GM23338 (cell line): ENCODE data around the gene KCNAB1.
A peak's percentile ranks its signal among the peaks of the same experiment; 100 is the strongest.

Experiments
- EZH2 ChIP-seq: fragments of 200-600 bp; sonication (generic); IDR thresholded peaks from one replicate; pipeline ENCODE4 v1.8.0; 2017; ENCODE audit warnings: antibody characterized with exemption, mild to moderate bottlenecking, low read depth; ENCODE audit not compliant: unreplicated experiment
- EZH2phosphoT487 ChIP-seq: fragments of 200-600 bp; sonication (generic); IDR thresholded peaks from one replicate; pipeline ENCODE4 v1.8.1; 2018; ENCODE audit warnings: antibody characterized with exemption; ENCODE audit not compliant: unreplicated experiment
- POLR2AphosphoS5 ChIP-seq: IDR thresholded peaks from 2 replicates; pipeline ENCODE4 v1.6.1; 2016; ENCODE audit warnings: antibody characterized with exemption, low read depth
- ZNF331 ChIP-seq: fragments of 250-450 bp; sonication (Bioruptor Pico); IDR thresholded peaks from 2 replicates; pipeline ENCODE4 v1.5.0; 2020; ENCODE audit warnings: low read depth, mild to moderate bottlenecking, moderate library complexity
- TF ChIP-seq, protein P1 (sequence below), 2 experiments: fragments of 200-600 bp in 1 of 2; sonication (generic) in 1 of 2; conservative IDR thresholded peaks; 2 replicates each; pipeline versions ENCODE4 v1.5.1 to v1.6.1; 2016 to 2017; ENCODE audit warnings: antibody characterized with exemption in 2 of 2, low read depth in 2 of 2, mild to moderate bottlenecking in 2 of 2, moderate library complexity in 1 of 2
- TF ChIP-seq, protein P2 (sequence below): IDR thresholded peaks from one replicate; pipeline ENCODE4 v1.6.1; 2018; ENCODE audit warnings: antibody characterized with exemption; ENCODE audit not compliant: unreplicated experiment

DNA sequence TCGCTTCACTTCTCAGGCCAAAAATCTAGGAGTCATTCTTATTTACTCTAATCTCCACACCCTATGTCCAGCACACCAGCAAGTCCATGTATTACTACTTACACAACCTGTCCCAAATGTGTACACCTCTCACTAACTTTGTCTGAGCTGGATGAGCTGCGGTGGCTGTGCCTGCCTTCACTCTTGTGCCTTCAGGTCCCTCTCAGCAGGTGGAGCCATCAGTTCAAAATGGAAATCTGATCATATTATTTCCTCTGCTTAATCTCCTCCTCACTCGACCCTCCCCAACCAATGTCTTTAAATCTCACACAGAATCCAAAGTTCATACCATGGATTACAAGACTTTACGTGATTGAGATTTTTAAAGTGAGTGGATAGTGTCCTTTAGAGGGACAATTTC, 351.8 kb downstream of the KCNAB1 start:
- TF ChIP-seq, protein P1, sequence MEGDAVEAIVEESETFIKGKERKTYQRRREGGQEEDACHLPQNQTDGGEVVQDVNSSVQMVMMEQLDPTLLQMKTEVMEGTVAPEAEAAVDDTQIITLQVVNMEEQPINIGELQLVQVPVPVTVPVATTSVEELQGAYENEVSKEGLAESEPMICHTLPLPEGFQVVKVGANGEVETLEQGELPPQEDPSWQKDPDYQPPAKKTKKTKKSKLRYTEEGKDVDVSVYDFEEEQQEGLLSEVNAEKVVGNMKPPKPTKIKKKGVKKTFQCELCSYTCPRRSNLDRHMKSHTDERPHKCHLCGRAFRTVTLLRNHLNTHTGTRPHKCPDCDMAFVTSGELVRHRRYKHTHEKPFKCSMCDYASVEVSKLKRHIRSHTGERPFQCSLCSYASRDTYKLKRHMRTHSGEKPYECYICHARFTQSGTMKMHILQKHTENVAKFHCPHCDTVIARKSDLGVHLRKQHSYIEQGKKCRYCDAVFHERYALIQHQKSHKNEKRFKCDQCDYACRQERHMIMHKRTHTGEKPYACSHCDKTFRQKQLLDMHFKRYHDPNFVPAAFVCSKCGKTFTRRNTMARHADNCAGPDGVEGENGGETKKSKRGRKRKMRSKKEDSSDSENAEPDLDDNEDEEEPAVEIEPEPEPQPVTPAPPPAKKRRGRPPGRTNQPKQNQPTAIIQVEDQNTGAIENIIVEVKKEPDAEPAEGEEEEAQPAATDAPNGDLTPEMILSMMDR (conservative IDR thresholded peaks at IDR 0.05; ENCODE audit: low read depth in 2 of 2) = peak in 1 of 2 experiments; percentile 30; a peak in 2 of 4 replicates
- TF ChIP-seq EZH2 (no peak), EZH2phosphoT487 (no peak), POLR2AphosphoS5 (no peak), ZNF331 (CRISPR knock-in tag) (no peak)
- TF ChIP-seq, protein P2, sequence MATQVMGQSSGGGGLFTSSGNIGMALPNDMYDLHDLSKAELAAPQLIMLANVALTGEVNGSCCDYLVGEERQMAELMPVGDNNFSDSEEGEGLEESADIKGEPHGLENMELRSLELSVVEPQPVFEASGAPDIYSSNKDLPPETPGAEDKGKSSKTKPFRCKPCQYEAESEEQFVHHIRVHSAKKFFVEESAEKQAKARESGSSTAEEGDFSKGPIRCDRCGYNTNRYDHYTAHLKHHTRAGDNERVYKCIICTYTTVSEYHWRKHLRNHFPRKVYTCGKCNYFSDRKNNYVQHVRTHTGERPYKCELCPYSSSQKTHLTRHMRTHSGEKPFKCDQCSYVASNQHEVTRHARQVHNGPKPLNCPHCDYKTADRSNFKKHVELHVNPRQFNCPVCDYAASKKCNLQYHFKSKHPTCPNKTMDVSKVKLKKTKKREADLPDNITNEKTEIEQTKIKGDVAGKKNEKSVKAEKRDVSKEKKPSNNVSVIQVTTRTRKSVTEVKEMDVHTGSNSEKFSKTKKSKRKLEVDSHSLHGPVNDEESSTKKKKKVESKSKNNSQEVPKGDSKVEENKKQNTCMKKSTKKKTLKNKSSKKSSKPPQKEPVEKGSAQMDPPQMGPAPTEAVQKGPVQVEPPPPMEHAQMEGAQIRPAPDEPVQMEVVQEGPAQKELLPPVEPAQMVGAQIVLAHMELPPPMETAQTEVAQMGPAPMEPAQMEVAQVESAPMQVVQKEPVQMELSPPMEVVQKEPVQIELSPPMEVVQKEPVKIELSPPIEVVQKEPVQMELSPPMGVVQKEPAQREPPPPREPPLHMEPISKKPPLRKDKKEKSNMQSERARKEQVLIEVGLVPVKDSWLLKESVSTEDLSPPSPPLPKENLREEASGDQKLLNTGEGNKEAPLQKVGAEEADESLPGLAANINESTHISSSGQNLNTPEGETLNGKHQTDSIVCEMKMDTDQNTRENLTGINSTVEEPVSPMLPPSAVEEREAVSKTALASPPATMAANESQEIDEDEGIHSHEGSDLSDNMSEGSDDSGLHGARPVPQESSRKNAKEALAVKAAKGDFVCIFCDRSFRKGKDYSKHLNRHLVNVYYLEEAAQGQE = no peak
